GM23248 (cell line): ENCODE measurements around the gene ZNF135. TPM values are rescaled to one million over a fixed set of nuclear protein-coding genes. Genes with fewer than 3 reads are reported as not detected.

Experiments used
- DNase-seq: peaks from one replicate; pipeline ENCODE4 v3.0.0-alpha.2; 2015
- H2AFZ ChIP-seq: fragments of 200-600 bp; sonication (generic); 2 replicates; pipeline ENCODE4 v1.6.1; 2016; ENCODE audit warnings: antibody characterized with exemption
- H3F3A ChIP-seq: fragments of 200-600 bp; sonication (generic); 2 replicates; pipeline ENCODE4 v1.6.1; 2016; ENCODE audit warnings: mild to moderate bottlenecking, antibody characterized with exemption, mixed run types; ENCODE audit not compliant: insufficient read depth
- H3K27ac ChIP-seq: fragments of 200-600 bp; sonication (generic); 2 replicates; pipeline ENCODE4 v1.5.1; 2016; ENCODE audit warnings: mild to moderate bottlenecking
- H3K27me3 ChIP-seq: fragments of 200-600 bp; sonication (generic); replicated peaks from 2 replicates; pipeline ENCODE4 v1.6.1; 2016; ENCODE audit warnings: mild to moderate bottlenecking; ENCODE audit not compliant: insufficient read depth
- H3K36me3 ChIP-seq: fragments of 200-600 bp; sonication (generic); 2 replicates; pipeline ENCODE4 v1.6.1; 2016; ENCODE audit warnings: low read depth, mild to moderate bottlenecking
- H3K4me1 ChIP-seq: fragments of 200-600 bp; sonication (generic); 2 replicates; pipeline ENCODE4 v1.6.1; 2016; ENCODE audit warnings: mild to moderate bottlenecking; ENCODE audit not compliant: insufficient read depth
- H3K4me2 ChIP-seq: fragments of 200-600 bp; sonication (generic); one replicate; pipeline ENCODE4 v1.6.1; 2016; ENCODE audit warnings: mild to moderate bottlenecking; ENCODE audit not compliant: unreplicated experiment
- H3K4me3 ChIP-seq: fragments of 200-600 bp; sonication (generic); 2 replicates; pipeline ENCODE4 v1.5.1; 2016; ENCODE audit warnings: mild to moderate bottlenecking
- H3K79me2 ChIP-seq: fragments of 200-600 bp; sonication (generic); 2 replicates; pipeline ENCODE4 v1.6.1; 2016; ENCODE audit warnings: mild to moderate bottlenecking; ENCODE audit not compliant: insufficient read depth
- H3K9ac ChIP-seq: fragments of 200-600 bp; sonication (generic); 2 replicates; pipeline ENCODE4 v1.6.1; 2016; ENCODE audit warnings: mild to moderate bottlenecking
- H3K9me2 ChIP-seq: fragments of 200-600 bp; sonication (generic); 2 replicates; pipeline ENCODE4 v1.6.1; 2016; ENCODE audit warnings: mixed run types, mild to moderate bottlenecking, moderate library complexity; ENCODE audit not compliant: insufficient read depth
- H3K9me3 ChIP-seq: fragments of 200-600 bp; sonication (generic); one replicate; pipeline ENCODE4 v1.6.1; 2017; ENCODE audit warnings: low read depth
- H4K20me1 ChIP-seq: fragments of 200-600 bp; sonication (generic); 2 replicates; pipeline ENCODE4 v1.6.0; 2016; ENCODE audit not compliant: insufficient read depth
- EZH2 ChIP-seq: fragments of 200-600 bp; sonication (generic); IDR thresholded peaks from 2 replicates; pipeline ENCODE4 v1.6.1; 2018; ENCODE audit warnings: antibody characterized with exemption, mild to moderate bottlenecking; ENCODE audit not compliant: insufficient read depth, poor library complexity, severe bottlenecking
- EZH2phosphoT487 ChIP-seq: fragments of 200-600 bp; sonication (generic); IDR thresholded peaks from 2 replicates; pipeline ENCODE4 v1.6.1; 2018; ENCODE audit warnings: antibody characterized with exemption, moderate library complexity, mild to moderate bottlenecking, low read depth; ENCODE audit not compliant: insufficient read depth
- WGBS, 2 experiments: methylation state at CpG; one replicate each; pipeline ENCODE4 v1.1.6; 2015 to 2017; ENCODE audit warnings: low lambda C conversion rate in 2 of 2, low coverage in 1 of 2; ENCODE audit errors: missing lambda C conversion rate in 2 of 2; 5-methylcytosine and 5-hydroxymethylcytosine counted together
- in situ Hi-C: fragments of 300-500 bp; cut with MboI; formaldehyde crosslinking; loops from 2 replicates; pipeline ENCODE4 v1.15.0; 2020
- polyA plus RNA-seq: library from polyadenylated mRNA; unstranded; fragments of >200 nt; fragmentation: Nextera tagmentation; extraction: Ambion mirVana; gene quantifications from 2 replicates; pipeline ENCODE4 v1.2.1, GENCODE V29; 2016
- total RNA-seq: library from RNA; depleted of rRNA; stranded (reverse); fragments of >200 nt; shearing (Covaris generic); gene quantifications from 2 replicates; pipeline ENCODE4 v1.2.3, GENCODE V29; 2014

ZNF135 gene
- total and polyA plus RNA-seq, 2 experiments from 2014 or later = 4.6 to 6.4 TPM

GRCh38 chr19:58085348-58085875 lies 26.3 kb downstream of the ZNF135 start:
- no peaks in the 10 kb centered on the region for H3K79me2 ChIP-seq
- H3K27me3 ChIP-seq = no peaks in the 10 kb centered on the region
- TF ChIP-seq EZH2 = no peak
- no peaks in the 10 kb centered on the region; the same call in 1 of the 2 replicates for H3K36me3 ChIP-seq
- H3K4me3 ChIP-seq = no peak overlapping the region
- H3F3A ChIP-seq = no peaks in the 10 kb centered on the region
- no peak overlapping the region for H3K27ac ChIP-seq
- no peak overlapping the region for H3K4me2 ChIP-seq
- no peak overlapping the region for H3K9ac ChIP-seq
- no peak for DNase-seq
- no peaks in the 10 kb centered on the region for H4K20me1 ChIP-seq
- no peaks in the 10 kb centered on the region for H3K9me3 ChIP-seq
- WGBS, 2 experiments = 90 to 93% methylated on average over 27 to 29 of the region's 29 CpGs
- in situ Hi-C loops = no loop called here
- H2AFZ ChIP-seq = no peak overlapping the region
- no peaks in the 10 kb centered on the region for H3K9me2 ChIP-seq
- H3K4me1 ChIP-seq = no peaks in the 10 kb centered on the region

GRCh38 chr19:58086825-58087710 lies 28.0 kb downstream of the ZNF135 start:
- in situ Hi-C loops = no loop called here

GRCh38 chr19:58088521-58089052 lies 29.5 kb downstream of the ZNF135 start:
- H3K36me3 ChIP-seq = no peaks in the 10 kb centered on the region; the same call in 1 of the 2 replicates
- no peak overlapping the region for H3K4me3 ChIP-seq
- H4K20me1 ChIP-seq = no peaks in the 10 kb centered on the region
- H3K4me1 ChIP-seq = no peaks in the 10 kb centered on the region
- no peak overlapping the region for H3K27ac ChIP-seq
- no peak for DNase-seq
- no peaks in the 10 kb centered on the region for H3K9me2 ChIP-seq
- no peak for TF ChIP-seq EZH2phosphoT487
- TF ChIP-seq EZH2 = no peak
- in situ Hi-C loops = no loop called here
- whole genome bisulfite sequencing, 2 experiments = 95 to 96% methylated on average over 13 of the region's 13 CpGs
- no peak overlapping the region for H3K4me2 ChIP-seq
- no peak overlapping the region for H3K9ac ChIP-seq
- H2AFZ ChIP-seq = no peak overlapping the region
- no peaks in the 10 kb centered on the region for H3K79me2 ChIP-seq
- H3K9me3 ChIP-seq = no peaks in the 10 kb centered on the region
- H3F3A ChIP-seq = no peaks in the 10 kb centered on the region
- no peaks in the 10 kb centered on the region for H3K27me3 ChIP-seq

More at GRCh38 chr19:58086825-58087710, 28.0 kb downstream of the ZNF135 start:
- Histone ChIP-seq H3K9me2 (no peaks in the 10 kb centered on the region), H3K4me1 (no peaks in the 10 kb centered on the region), H3F3A (no peaks in the 10 kb centered on the region), H3K4me2 (no peak overlapping the region), H3K9ac (no peak overlapping the region), H3K27me3 (no peaks in the 10 kb centered on the region), H3K27ac (no peak overlapping the region), H3K79me2 (no peaks in the 10 kb centered on the region), H3K36me3 (no peaks in the 10 kb centered on the region; the same call in 1 of the 2 replicates), H3K4me3 (no peak overlapping the region), H4K20me1 (no peaks in the 10 kb centered on the region), H2AFZ (no peak overlapping the region), H3K9me3 (no peaks in the 10 kb centered on the region)
- no peak for DNase-seq
- 86 to 88% methylated on average over 22 to 23 of the region's 23 CpGs for WGBS, 2 experiments
- TF ChIP-seq EZH2phosphoT487 (no peak), EZH2 (no peak)

- Histone ChIP-seq H3F3A (no peaks in the 10 kb centered on the region), H3K27ac (no peak overlapping the region), H4K20me1 (no peaks in the 10 kb centered on the region), H3K9me3 (no peaks in the 10 kb centered on the region), H3K36me3 (no peaks in the 10 kb centered on the region; the same call in 1 of the 2 replicates), H3K9ac (no peak overlapping the region), H3K79me2 (no peaks in the 10 kb centered on the region), H3K4me3 (no peak overlapping the region), H3K4me1 (no peaks in the 10 kb centered on the region), H3K9me2 (no peaks in the 10 kb centered on the region), H3K4me2 (no peak overlapping the region), H2AFZ (no peak overlapping the region), H3K27me3 (no peaks in the 10 kb centered on the region)
- WGBS, 2 experiments = 90 to 91% methylated on average over 15 to 16 of the region's 16 CpGs
- in situ Hi-C loops = no loop called here
- TF ChIP-seq EZH2 (no peak), EZH2phosphoT487 (no peak)
- DNase-seq = no peak
Measured at GRCh38 chr19:58089846-58090245, 30.8 kb downstream of the ZNF135 start.
